ENCODE measurements around the gene ZBED1. TPM values are rescaled to one million over a fixed set of nuclear protein-coding genes. Genes with fewer than 3 reads are reported as not detected.

Gene ZBED1
- total and polyA plus RNA-seq, 4 donors: 15.9 to 49.0 (median 26.9) TPM

GRCh38 chrX:2484256-2484655 is 16.5 kb downstream of the ZBED1 start:
- Histone ChIP-seq H3K9ac (ENCODE audit: low read depth in 1 of 2, low read length in 2 of 2) (no peak overlapping the region), H3K4me3 (ENCODE audit: low read depth in 1 of 3, low read length in 3 of 3) (no peak overlapping the region)
- WGBS: 77% methylated on average over 12 of the region's 12 CpGs

More at GRCh38 chrX:2484256-2484655, 16.5 kb downstream of the ZBED1 start:
- no peaks in the 10 kb centered on the region for H3K4me1 ChIP-seq (ENCODE audit: control insufficient read depth in 4 of 4, insufficient read depth in 4 of 4, low read length in 3 of 4)
- peaks cover 11 to 29% (median 16%) of the 10 kb centered on the region in 4 donors for H3K36me3 ChIP-seq (ENCODE audit: control insufficient read depth in 4 of 4, insufficient read depth in 3 of 4, low read depth in 1 of 4, low read length in 3 of 4)
- H3K9me3 ChIP-seq (ENCODE audit: control insufficient read depth in 4 of 4, low read length in 3 of 4): peaks cover 0 to 1% (median 0%) of the 10 kb centered on the region in 4 donors
- H3K27me3 ChIP-seq (ENCODE audit: control insufficient read depth in 4 of 4, insufficient read depth in 4 of 4, low read length in 3 of 4): no peaks in the 10 kb centered on the region
- TF ChIP-seq YY1 (IDR thresholded peaks at IDR 0.05): no peak
- TF ChIP-seq RAD21 (IDR thresholded peaks at IDR 0.05): no peak
- TF ChIP-seq FOXA1 (IDR thresholded peaks at IDR 0.05): no peak
- TF ChIP-seq REST (IDR thresholded peaks at IDR 0.05): no peak
- TF ChIP-seq ZBTB33 (IDR thresholded peaks at IDR 0.05): no peak
- no peak for TF ChIP-seq CTCF (IDR thresholded peaks at IDR 0.05; ENCODE audit: low read depth, low read length, missing input control)
- no peak for TF ChIP-seq NR2F2 (IDR thresholded peaks at IDR 0.05)
- no peak for DNase-seq (ENCODE audit: low spot score)
- no peak overlapping the region for H3K27ac ChIP-seq (ENCODE audit: low read depth in 1 of 2, low read length in 2 of 2)
